Activated naive CD4-positive, alpha-beta T cell treated with anti-CD3 and anti-CD28 coated beads for 36 hours (primary cell): ENCODE measurements around the gene GEN1. TPM values are rescaled to one million over a fixed set of nuclear protein-coding genes. Genes with fewer than 3 reads are reported as not detected.

Source experiments
- CTCF ChIA-PET: fragments of 350-600 bp; sonication (Branson Sonifier 250); formaldehyde crosslinking; loops from one replicate; lab custom pipeline; 2021; ENCODE audit warnings: antibody characterized with exemption; lab: Charles Lee
- DNase-seq: peaks from one replicate; pipeline ENCODE4 v3.0.0-alpha.2; 2020
- H3K27ac Mint-ChIP-seq: one replicate; pipeline ENCODE4 v1.8.0; 2021; ENCODE audit warnings: mild to moderate bottlenecking, mixed read lengths
- H3K27me3 Mint-ChIP-seq: one replicate; pipeline ENCODE4 v1.8.0; 2021; ENCODE audit warnings: low read depth, mixed read lengths
- H3K36me3 Mint-ChIP-seq: one replicate; pipeline ENCODE4 v1.8.0; 2021; ENCODE audit warnings: low read depth, mixed read lengths
- H3K4me1 Mint-ChIP-seq: one replicate; pipeline ENCODE4 v1.8.0; 2021; ENCODE audit warnings: low read depth, mixed read lengths
- H3K4me3 Mint-ChIP-seq: one replicate; pipeline ENCODE4 v1.8.0; 2021; ENCODE audit warnings: mild to moderate bottlenecking, moderate library complexity, mixed read lengths
- H3K9me3 Mint-ChIP-seq: one replicate; pipeline ENCODE4 v1.8.0; 2021; ENCODE audit warnings: mixed read lengths
- intact Hi-C: fragments of 100-400 bp; cut with micrococcal nuclease; formaldehyde crosslinking; loops from one replicate; pipeline ENCODE4 v1.15.1; 2023
- total RNA-seq, 2 experiments: library from RNA; stranded (reverse); gene quantifications; one replicate each; pipeline ENCODE4 v1.2.3, GENCODE V29; 2021

The GEN1 gene
- total RNA-seq, 2 experiments from 2014 or later = 13.4 to 15.5 TPM

DNA sequence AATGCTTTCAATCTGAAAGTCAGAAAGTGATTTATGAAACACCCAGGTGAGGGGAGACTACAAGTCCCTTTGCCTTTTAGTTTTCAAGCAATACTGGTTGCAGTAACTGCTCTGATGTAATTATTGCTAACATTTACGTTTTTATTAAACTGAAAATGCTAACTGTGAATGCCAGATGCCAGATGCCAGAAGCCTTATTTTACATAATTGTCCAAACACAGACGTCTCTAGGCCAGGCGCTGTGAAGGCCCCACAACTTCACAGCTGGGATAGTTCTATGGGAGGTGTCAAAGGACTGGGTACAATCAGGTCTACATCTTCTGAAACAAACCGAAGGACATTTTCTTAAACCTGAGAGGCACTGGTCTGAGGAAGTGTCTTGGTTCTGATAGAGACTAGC is 34.8 kb downstream of the GEN1 start:
- DNase-seq = no peak
- H3K36me3 Mint-ChIP-seq = peaks cover 4% of the 10 kb centered on the region
- H3K9me3 Mint-ChIP-seq = peaks cover 10% of the 10 kb centered on the region
- CTCF ChIA-PET = no interaction called here
- H3K4me1 Mint-ChIP-seq = no peaks in the 10 kb centered on the region
- H3K4me3 Mint-ChIP-seq = no peak overlapping the region
- peaks cover 25% of the 10 kb centered on the region for H3K27me3 Mint-ChIP-seq
- H3K27ac Mint-ChIP-seq = no peak overlapping the region
- intact Hi-C loops = no loop called here

- Mint-ChIP-seq H3K4me1 (no peaks in the 10 kb centered on the region), H3K9me3 (no peaks in the 10 kb centered on the region), H3K4me3 (no peak overlapping the region), H3K27me3 (peaks cover 33% of the 10 kb centered on the region), H3K36me3 (no peaks in the 10 kb centered on the region), H3K27ac (no peak overlapping the region)
- intact Hi-C loops = no loop called here
- no peak for DNase-seq
- CTCF ChIA-PET = no interaction called here
Observed at GRCh38 chr2:17790536-17790935, 36.6 kb downstream of the GEN1 start.

GRCh38 chr2:17791121-17791816 is 37.3 kb downstream of the GEN1 start:
- H3K27ac Mint-ChIP-seq = no peak overlapping the region
- DNase-seq = no peak
- H3K27me3 Mint-ChIP-seq = peaks cover 34% of the 10 kb centered on the region
- CTCF ChIA-PET = no interaction called here
- no peak overlapping the region for H3K4me3 Mint-ChIP-seq
- no peaks in the 10 kb centered on the region for H3K4me1 Mint-ChIP-seq
- H3K36me3 Mint-ChIP-seq = no peaks in the 10 kb centered on the region
- intact Hi-C loops = no loop called here
- no peaks in the 10 kb centered on the region for H3K9me3 Mint-ChIP-seq

DNA sequence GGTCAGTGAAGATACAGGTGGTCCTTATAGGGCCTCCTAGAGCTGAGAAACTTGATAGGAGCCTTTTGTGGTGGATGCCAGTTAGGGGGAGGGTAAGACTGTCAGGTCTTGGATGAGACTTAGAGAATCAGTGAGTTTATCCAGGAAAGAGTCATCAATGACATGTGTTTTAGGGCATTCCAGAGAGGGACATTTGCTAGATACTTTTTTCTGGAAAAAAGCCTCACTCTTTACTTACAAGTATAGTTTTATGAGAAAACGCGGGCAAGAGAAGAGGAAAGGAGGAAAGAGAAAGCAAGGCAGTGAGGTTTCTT is 37.8 kb downstream of the GEN1 start:
- CTCF ChIA-PET = no interaction called here
- Mint-ChIP-seq H3K4me3 (no peak overlapping the region), H3K4me1 (no peaks in the 10 kb centered on the region), H3K36me3 (no peaks in the 10 kb centered on the region), H3K27me3 (peaks cover 36% of the 10 kb centered on the region), H3K27ac (no peak overlapping the region), H3K9me3 (no peaks in the 10 kb centered on the region)
- intact Hi-C loops = no loop called here
- DNase-seq = no peak

GRCh38 chr2:17792515-17792914 is 38.6 kb downstream of the GEN1 start:
- no peaks in the 10 kb centered on the region for H3K9me3 Mint-ChIP-seq
- H3K27ac Mint-ChIP-seq = no peak overlapping the region
- no peak overlapping the region for H3K4me3 Mint-ChIP-seq
- H3K36me3 Mint-ChIP-seq = no peaks in the 10 kb centered on the region
- peaks cover 33% of the 10 kb centered on the region for H3K27me3 Mint-ChIP-seq
- intact Hi-C loops = no loop called here
- no peaks in the 10 kb centered on the region for H3K4me1 Mint-ChIP-seq
- DNase-seq = peak; percentile 8
- CTCF ChIA-PET = no interaction called here

DNA sequence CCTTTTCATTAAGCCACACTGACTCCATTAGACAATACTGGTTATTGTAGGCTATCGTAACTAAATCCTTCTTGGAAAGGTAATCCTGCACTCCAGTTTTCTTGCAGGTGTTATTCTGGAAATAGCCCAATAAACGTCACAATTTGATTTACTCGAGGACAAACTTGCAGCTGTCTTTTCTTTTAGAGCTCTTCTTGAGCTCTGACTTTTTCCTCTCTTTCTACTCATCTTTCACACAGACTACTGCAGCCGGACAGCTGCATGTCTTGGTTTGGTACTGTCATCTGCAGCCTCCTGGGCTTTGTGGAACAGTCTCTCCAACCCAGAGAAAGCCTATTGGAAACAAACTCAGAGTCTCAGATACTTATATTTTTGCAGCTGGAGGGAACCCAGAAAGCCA is 39.4 kb downstream of the GEN1 start:
- no peak for DNase-seq
- Mint-ChIP-seq H3K4me3 (no peak overlapping the region), H3K27me3 (peaks cover 36% of the 10 kb centered on the region), H3K4me1 (no peaks in the 10 kb centered on the region), H3K27ac (no peak overlapping the region), H3K9me3 (no peaks in the 10 kb centered on the region), H3K36me3 (no peaks in the 10 kb centered on the region)
- intact Hi-C loops = no loop called here
- CTCF ChIA-PET = no interaction called here

DNA sequence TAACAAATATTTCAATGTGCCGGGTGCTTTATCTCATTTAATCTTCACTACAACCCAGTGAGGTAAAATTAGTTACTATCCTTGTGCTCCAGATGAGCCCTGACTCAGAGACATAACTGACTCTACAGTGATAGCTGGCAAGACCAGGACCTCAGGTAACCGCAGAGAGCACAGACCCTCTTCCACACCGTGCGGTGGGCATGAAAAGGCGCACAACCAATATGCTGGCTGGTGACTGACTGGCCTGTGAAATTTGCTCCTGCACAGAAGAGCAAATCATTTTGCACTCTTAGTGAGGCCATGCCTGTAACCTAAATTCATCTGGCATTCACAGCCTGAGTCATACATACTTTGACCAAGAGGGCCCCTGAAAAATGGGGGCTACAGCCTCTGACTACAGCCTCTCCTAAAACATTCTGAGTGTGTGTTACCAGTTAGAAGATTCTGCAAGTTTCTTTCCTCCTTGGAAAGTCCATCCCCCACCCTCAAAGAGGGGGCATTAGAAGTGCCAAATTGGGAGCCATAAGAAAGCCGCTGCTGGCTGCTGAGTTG is 39.9 kb downstream of the GEN1 start:
- CTCF ChIA-PET = no interaction called here
- Mint-ChIP-seq H3K27me3 (peaks cover 36% of the 10 kb centered on the region), H3K9me3 (no peaks in the 10 kb centered on the region), H3K4me3 (no peak overlapping the region), H3K4me1 (no peaks in the 10 kb centered on the region), H3K36me3 (no peaks in the 10 kb centered on the region), H3K27ac (no peak overlapping the region)
- intact Hi-C loops = no loop called here
- no peak for DNase-seq

DNA sequence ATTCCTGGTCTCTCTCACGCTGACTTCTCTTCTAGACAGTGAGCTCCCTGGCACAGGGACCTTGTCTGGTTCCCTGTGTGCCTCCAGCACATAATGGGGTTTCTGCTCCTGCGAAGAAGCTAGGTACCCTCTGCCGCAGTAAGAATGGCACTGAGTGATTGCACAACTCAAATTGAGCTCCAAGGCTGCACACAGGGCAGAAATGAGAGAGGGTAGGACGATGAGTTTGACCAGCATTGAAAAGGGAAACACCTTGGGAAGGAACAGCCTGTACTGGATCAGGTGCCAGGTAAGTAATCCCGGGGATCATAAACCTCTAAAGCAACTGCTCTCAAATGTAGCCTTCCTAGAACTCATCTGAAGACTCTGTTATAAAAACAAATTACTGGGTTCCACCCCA is 41.4 kb downstream of the GEN1 start:
- CTCF ChIA-PET = interaction anchor here (1.1 kb wide), 1 partner anchor 75 kb away, joined by 3 read pairs; no protein-coding TSS in a partner anchor
- intact Hi-C loops = no loop called here
- no peak overlapping the region for H3K27ac Mint-ChIP-seq

DNA sequence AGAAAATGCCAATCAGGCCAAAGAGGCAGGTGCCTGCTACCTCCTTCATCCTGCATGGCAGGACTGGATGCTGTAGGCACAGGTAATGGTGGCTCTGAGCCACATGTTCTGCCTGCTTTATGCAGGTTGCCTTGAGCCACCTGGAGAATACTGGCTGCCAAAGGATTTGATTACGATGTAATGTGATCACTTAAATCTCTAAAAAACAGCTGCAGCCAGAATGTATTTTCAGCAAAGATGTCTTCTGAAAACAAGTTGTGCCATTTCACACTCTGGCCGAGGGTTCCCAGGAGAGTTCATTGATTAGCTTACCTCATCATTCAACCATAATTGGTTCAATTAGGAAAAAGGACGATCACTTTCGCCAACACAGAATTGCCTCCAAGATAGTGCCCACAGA is 44.4 kb downstream of the GEN1 start:
- H3K36me3 Mint-ChIP-seq = no peaks in the 10 kb centered on the region
- H3K27me3 Mint-ChIP-seq = peaks cover 22% of the 10 kb centered on the region
- no peak overlapping the region for H3K27ac Mint-ChIP-seq
- CTCF ChIA-PET = interaction anchor here (0.6 kb wide), 1 partner anchor 100 kb away, joined by 3 read pairs; no protein-coding TSS in a partner anchor
- H3K4me3 Mint-ChIP-seq = no peak overlapping the region
- intact Hi-C loops = no loop called here
- no peaks in the 10 kb centered on the region for H3K4me1 Mint-ChIP-seq
- no peaks in the 10 kb centered on the region for H3K9me3 Mint-ChIP-seq
- DNase-seq = no peak

More for the DNA sequence above, 41.4 kb downstream of the GEN1 start:
- no peak overlapping the region for H3K4me3 Mint-ChIP-seq
- peaks cover 41% of the 10 kb centered on the region for H3K27me3 Mint-ChIP-seq
- DNase-seq = no peak
- no peaks in the 10 kb centered on the region for H3K36me3 Mint-ChIP-seq
- H3K4me1 Mint-ChIP-seq = no peaks in the 10 kb centered on the region
- H3K9me3 Mint-ChIP-seq = no peaks in the 10 kb centered on the region

GRCh38 chr2:17799301-17800120 is 45.6 kb downstream of the GEN1 start:
- Mint-ChIP-seq H3K4me3 (no peak overlapping the region), H3K9me3 (no peaks in the 10 kb centered on the region), H3K36me3 (no peaks in the 10 kb centered on the region), H3K27me3 (peaks cover 22% of the 10 kb centered on the region), H3K4me1 (no peaks in the 10 kb centered on the region), H3K27ac (no peak overlapping the region)
- DNase-seq = no peak
- intact Hi-C loops = no loop called here
- CTCF ChIA-PET = interaction anchor here (0.6 kb wide), 1 partner anchor 98 kb away, joined by 3 read pairs; no protein-coding TSS in a partner anchor

GRCh38 chr2:17800219-17800618 is 46.3 kb downstream of the GEN1 start:
- Mint-ChIP-seq H3K4me1 (no peaks in the 10 kb centered on the region), H3K27ac (no peak overlapping the region), H3K4me3 (no peak overlapping the region), H3K36me3 (no peaks in the 10 kb centered on the region), H3K9me3 (no peaks in the 10 kb centered on the region), H3K27me3 (peaks cover 21% of the 10 kb centered on the region)
- DNase-seq = no peak
- CTCF ChIA-PET = no interaction called here
- intact Hi-C loops = no loop called here

DNA sequence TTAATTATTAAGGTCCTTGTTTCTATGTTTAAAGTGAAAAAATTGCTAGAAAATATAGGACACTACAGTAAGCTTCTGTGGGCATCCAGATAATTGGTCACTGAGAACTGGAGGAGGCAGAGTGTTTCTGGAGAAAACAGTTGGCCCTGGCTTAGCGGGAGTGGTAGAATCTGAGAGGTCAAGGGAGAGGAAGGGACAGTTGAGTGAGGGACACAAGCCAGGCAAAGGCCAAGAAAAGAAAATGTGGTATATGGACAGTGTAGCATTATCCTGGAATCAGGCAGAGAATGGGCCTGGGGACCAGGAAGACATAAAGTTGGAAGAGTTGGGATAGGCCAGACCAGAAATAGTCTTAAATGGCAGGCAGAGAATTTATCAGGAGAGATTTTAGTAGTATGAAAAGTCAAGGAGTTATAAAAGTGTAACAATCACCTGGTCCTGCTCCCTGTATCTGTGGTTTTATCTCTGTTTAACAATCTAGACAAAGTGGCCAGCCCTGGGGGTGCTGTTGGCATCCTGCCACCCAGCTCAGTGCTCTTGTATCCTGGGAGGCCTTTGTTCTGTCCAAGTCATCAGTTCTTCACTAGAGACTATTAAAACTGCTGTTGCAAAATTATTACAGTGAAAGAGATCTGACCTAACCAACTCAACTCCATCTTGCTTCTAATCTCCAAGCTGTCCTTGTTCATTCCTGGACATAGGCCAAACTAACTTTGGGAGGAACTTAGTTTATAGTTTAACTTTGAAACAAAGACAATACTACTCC is 46.9 kb downstream of the GEN1 start:
- no peaks in the 10 kb centered on the region for H3K9me3 Mint-ChIP-seq
- CTCF ChIA-PET = no interaction called here
- no peaks in the 10 kb centered on the region for H3K4me1 Mint-ChIP-seq
- intact Hi-C loops = no loop called here
- H3K27me3 Mint-ChIP-seq = peaks cover 24% of the 10 kb centered on the region
- H3K27ac Mint-ChIP-seq = no peak overlapping the region
- no peaks in the 10 kb centered on the region for H3K36me3 Mint-ChIP-seq
- DNase-seq = no peak
- no peak overlapping the region for H3K4me3 Mint-ChIP-seq
